GM12873 (cell line): ENCODE data around the gene OTUD5.

Experiments
- CTCF ChIP-seq: IDR thresholded peaks from 2 replicates; pipeline ENCODE4 v1.5.1; 2012; ENCODE audit warnings: low read depth, mild to moderate bottlenecking, moderate library complexity, low read length, control low read depth; ENCODE audit not compliant: insufficient read depth; ENCODE audit errors: missing control alignments

OTUD5 gene

GRCh38 chrX:48905090-48905790 is 52.2 kb downstream of the OTUD5 start:
- TF ChIP-seq CTCF: no peak

GRCh38 chrX:48904626-48905025 is 52.8 kb downstream of the OTUD5 start:
- no peak for TF ChIP-seq CTCF

- TF ChIP-seq CTCF: no peak
Observed at GRCh38 chrX:48904180-48904579, 53.2 kb downstream of the OTUD5 start.

- no peak for TF ChIP-seq CTCF
Observed at GRCh38 chrX:48903290-48903689, 54.1 kb downstream of the OTUD5 start.

GRCh38 chrX:48902776-48903175 is 54.6 kb downstream of the OTUD5 start:
- TF ChIP-seq CTCF: no peak

- TF ChIP-seq CTCF: no peak
Observed at GRCh38 chrX:48902135-48902534, 55.3 kb downstream of the OTUD5 start.

GRCh38 chrX:48901069-48901468 is 56.3 kb downstream of the OTUD5 start:
- TF ChIP-seq CTCF: no peak
